NCI-H2029 (cell line): Measurements from ENCODE around the gene PLCB2.

Source experiments
- DNase-seq: peaks from one replicate; lab custom pipeline; 2025; lab: John Stamatoyannopoulos, UW

Gene PLCB2

GRCh38 chr15:40250771-40251483 is 56.8 kb downstream of the PLCB2 start:
- DNase-seq = no peak

GRCh38 chr15:40250304-40250656 is 57.5 kb downstream of the PLCB2 start:
- no peak for DNase-seq

GRCh38 chr15:40249477-40250303 is 58.0 kb downstream of the PLCB2 start:
- no peak for DNase-seq

- no peak for DNase-seq
Measured at GRCh38 chr15:40248006-40248783, 59.5 kb downstream of the PLCB2 start.

GRCh38 chr15:40247406-40247971 is 60.2 kb downstream of the PLCB2 start:
- DNase-seq = no peak

- DNase-seq = no peak
Measured at GRCh38 chr15:40246496-40247280, 61.0 kb downstream of the PLCB2 start.

- no peak for DNase-seq
Measured at GRCh38 chr15:40245666-40246450, 61.9 kb downstream of the PLCB2 start.

GRCh38 chr15:40244961-40245523 is 62.7 kb downstream of the PLCB2 start:
- no peak for DNase-seq

- no peak for DNase-seq
Measured at GRCh38 chr15:40243126-40243810, 64.5 kb downstream of the PLCB2 start.

- no peak for DNase-seq
Measured at GRCh38 chr15:40242601-40243000, 65.1 kb downstream of the PLCB2 start.

- no peak for DNase-seq
Measured at GRCh38 chr15:40242213-40242599, 65.5 kb downstream of the PLCB2 start.

GRCh38 chr15:40241269-40242212 is 66.2 kb downstream of the PLCB2 start:
- DNase-seq = no peak

GRCh38 chr15:40240619-40241221 is 67.0 kb downstream of the PLCB2 start:
- DNase-seq = no peak

GRCh38 chr15:40239693-40240618 is 67.8 kb downstream of the PLCB2 start:
- no peak for DNase-seq

GRCh38 chr15:40239404-40239692 is 68.4 kb downstream of the PLCB2 start:
- no peak for DNase-seq

GRCh38 chr15:40238532-40239403 is 69.0 kb downstream of the PLCB2 start, which contains the start of gene PAK6:
PAK6 (plus strand) TSS chr15:40239063; CDS start chr15:40264786, 25,723 bp downstream.
- peak; percentile 35 for DNase-seq
